GM21390 (cell line): Measurements from ENCODE around the gene FIZ1.

Source experiments
- ATAC-seq: cut with Tn5 transposase; IDR thresholded peaks from one replicate; pipeline ENCODE4 v1.9.1; 2021; ENCODE audit not compliant: unreplicated experiment

FIZ1 gene

GRCh38 chr19:55543567-55543966 lies 55.8 kb downstream of the FIZ1 start:
- no peak for ATAC-seq

- no peak for ATAC-seq
These were observed 56.9 kb downstream of the FIZ1 start for GRCh38 chr19:55542292-55542855.
